H1 (cell line): ENCODE data around the gene IL10. TPM values are rescaled to one million over a fixed set of nuclear protein-coding genes. Genes with fewer than 3 reads are reported as not detected.

Source experiments
- KDM4A ChIP-seq: IDR thresholded peaks from one replicate; pipeline ENCODE4 v1.7.1; 2012; ENCODE audit warnings: low read depth, mild to moderate bottlenecking, moderate library complexity, low read length, inconsistent platforms; ENCODE audit not compliant: severe bottlenecking
- POLR2AphosphoS5 ChIP-seq: IDR thresholded peaks from 2 replicates; pipeline ENCODE4 v1.6.1; 2011; ENCODE audit warnings: low read depth, low read length
- SUZ12 ChIP-seq: fragments of 200-600 bp; sonication (generic); IDR thresholded peaks from 2 replicates; pipeline ENCODE4 v1.6.1; 2012; ENCODE audit warnings: mild to moderate bottlenecking, inconsistent platforms, low read length, moderate library complexity, mixed read lengths
- TAF7 ChIP-seq: optimal IDR thresholded peaks from 2 replicates; pipeline ENCODE3; 2011; ENCODE audit warnings: low read depth, mild to moderate bottlenecking, inconsistent platforms, low read length, moderate library complexity, borderline replicate concordance
- YY1 ChIP-seq: IDR thresholded peaks from 2 replicates; pipeline ENCODE4 v1.6.1; 2011; ENCODE audit warnings: low read depth, mild to moderate bottlenecking, low read length
- polyA plus RNA-seq, 7 experiments: library from polyadenylated mRNA; depleted of rRNA in 3 of 7; stranded (reverse) in 5 of 7; unstranded in 2 of 7; fragments of >200 nt in 5 of 7; fragments of 200-250 nt in 2 of 7; gene quantifications; 1 replicate in 5 of 7; 2 replicates in 1 of 7; 4 replicates in 1 of 7; pipeline versions ENCODE4 v1.2.1 to v1.2.3, GENCODE V29; 2011 to 2013; ENCODE audit warnings: missing spikeins in 2 of 7, mixed read lengths in 2 of 7
- total RNA-seq: library from RNA; stranded (reverse); fragmentation: NEBNext Ultra II Directional; extraction: Animal tissue kit (Norgen Biotek cat#: 25700); gene quantifications from 2 replicates; pipeline ENCODE4 v1.2.1, GENCODE V29; 2021
- TF ChIP-seq, protein P1 (sequence below): fragments of 300-600 bp; sonication (generic); IDR thresholded peaks from 2 replicates; pipeline ENCODE4 v1.7.1; 2012; ENCODE audit warnings: low read length, moderate library complexity, mild to moderate bottlenecking, inconsistent platforms; ENCODE audit not compliant: insufficient replicate concordance

Gene IL10
- total and polyA plus RNA-seq, 2 of the 8 experiments (the other 6 are each of a cell fraction or from before 2014, with no cell fraction given): not detected

GRCh38 chr1:206798384-206798996 is 26.2 kb upstream of the IL10 start (continued):
- TF ChIP-seq, protein P1, sequence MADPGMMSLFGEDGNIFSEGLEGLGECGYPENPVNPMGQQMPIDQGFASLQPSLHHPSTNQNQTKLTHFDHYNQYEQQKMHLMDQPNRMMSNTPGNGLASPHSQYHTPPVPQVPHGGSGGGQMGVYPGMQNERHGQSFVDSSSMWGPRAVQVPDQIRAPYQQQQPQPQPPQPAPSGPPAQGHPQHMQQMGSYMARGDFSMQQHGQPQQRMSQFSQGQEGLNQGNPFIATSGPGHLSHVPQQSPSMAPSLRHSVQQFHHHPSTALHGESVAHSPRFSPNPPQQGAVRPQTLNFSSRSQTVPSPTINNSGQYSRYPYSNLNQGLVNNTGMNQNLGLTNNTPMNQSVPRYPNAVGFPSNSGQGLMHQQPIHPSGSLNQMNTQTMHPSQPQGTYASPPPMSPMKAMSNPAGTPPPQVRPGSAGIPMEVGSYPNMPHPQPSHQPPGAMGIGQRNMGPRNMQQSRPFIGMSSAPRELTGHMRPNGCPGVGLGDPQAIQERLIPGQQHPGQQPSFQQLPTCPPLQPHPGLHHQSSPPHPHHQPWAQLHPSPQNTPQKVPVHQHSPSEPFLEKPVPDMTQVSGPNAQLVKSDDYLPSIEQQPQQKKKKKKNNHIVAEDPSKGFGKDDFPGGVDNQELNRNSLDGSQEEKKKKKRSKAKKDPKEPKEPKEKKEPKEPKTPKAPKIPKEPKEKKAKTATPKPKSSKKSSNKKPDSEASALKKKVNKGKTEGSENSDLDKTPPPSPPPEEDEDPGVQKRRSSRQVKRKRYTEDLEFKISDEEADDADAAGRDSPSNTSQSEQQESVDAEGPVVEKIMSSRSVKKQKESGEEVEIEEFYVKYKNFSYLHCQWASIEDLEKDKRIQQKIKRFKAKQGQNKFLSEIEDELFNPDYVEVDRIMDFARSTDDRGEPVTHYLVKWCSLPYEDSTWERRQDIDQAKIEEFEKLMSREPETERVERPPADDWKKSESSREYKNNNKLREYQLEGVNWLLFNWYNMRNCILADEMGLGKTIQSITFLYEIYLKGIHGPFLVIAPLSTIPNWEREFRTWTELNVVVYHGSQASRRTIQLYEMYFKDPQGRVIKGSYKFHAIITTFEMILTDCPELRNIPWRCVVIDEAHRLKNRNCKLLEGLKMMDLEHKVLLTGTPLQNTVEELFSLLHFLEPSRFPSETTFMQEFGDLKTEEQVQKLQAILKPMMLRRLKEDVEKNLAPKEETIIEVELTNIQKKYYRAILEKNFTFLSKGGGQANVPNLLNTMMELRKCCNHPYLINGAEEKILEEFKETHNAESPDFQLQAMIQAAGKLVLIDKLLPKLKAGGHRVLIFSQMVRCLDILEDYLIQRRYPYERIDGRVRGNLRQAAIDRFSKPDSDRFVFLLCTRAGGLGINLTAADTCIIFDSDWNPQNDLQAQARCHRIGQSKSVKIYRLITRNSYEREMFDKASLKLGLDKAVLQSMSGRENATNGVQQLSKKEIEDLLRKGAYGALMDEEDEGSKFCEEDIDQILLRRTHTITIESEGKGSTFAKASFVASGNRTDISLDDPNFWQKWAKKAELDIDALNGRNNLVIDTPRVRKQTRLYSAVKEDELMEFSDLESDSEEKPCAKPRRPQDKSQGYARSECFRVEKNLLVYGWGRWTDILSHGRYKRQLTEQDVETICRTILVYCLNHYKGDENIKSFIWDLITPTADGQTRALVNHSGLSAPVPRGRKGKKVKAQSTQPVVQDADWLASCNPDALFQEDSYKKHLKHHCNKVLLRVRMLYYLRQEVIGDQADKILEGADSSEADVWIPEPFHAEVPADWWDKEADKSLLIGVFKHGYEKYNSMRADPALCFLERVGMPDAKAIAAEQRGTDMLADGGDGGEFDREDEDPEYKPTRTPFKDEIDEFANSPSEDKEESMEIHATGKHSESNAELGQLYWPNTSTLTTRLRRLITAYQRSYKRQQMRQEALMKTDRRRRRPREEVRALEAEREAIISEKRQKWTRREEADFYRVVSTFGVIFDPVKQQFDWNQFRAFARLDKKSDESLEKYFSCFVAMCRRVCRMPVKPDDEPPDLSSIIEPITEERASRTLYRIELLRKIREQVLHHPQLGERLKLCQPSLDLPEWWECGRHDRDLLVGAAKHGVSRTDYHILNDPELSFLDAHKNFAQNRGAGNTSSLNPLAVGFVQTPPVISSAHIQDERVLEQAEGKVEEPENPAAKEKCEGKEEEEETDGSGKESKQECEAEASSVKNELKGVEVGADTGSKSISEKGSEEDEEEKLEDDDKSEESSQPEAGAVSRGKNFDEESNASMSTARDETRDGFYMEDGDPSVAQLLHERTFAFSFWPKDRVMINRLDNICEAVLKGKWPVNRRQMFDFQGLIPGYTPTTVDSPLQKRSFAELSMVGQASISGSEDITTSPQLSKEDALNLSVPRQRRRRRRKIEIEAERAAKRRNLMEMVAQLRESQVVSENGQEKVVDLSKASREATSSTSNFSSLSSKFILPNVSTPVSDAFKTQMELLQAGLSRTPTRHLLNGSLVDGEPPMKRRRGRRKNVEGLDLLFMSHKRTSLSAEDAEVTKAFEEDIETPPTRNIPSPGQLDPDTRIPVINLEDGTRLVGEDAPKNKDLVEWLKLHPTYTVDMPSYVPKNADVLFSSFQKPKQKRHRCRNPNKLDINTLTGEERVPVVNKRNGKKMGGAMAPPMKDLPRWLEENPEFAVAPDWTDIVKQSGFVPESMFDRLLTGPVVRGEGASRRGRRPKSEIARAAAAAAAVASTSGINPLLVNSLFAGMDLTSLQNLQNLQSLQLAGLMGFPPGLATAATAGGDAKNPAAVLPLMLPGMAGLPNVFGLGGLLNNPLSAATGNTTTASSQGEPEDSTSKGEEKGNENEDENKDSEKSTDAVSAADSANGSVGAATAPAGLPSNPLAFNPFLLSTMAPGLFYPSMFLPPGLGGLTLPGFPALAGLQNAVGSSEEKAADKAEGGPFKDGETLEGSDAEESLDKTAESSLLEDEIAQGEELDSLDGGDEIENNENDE: no peak
- TF ChIP-seq KDM4A (no peak), TAF7 (no peak), POLR2AphosphoS5 (no peak), YY1 (no peak), SUZ12 (no peak)
